H9 (cell line): ENCODE measurements around the gene BFSP1. TPM values are rescaled to one million over a fixed set of nuclear protein-coding genes. Genes with fewer than 3 reads are reported as not detected.

Source experiments
- DNase-seq: peaks from one replicate; pipeline ENCODE4 v3.0.0-alpha.2; 2017
- H2AFZ ChIP-seq: one replicate; pipeline ENCODE4 v1.6.1; 2013; ENCODE audit warnings: mild to moderate bottlenecking, low read length, control low read depth, moderate library complexity
- H2AK5ac ChIP-seq: 2 replicates; pipeline ENCODE4 v1.6.1; 2013; ENCODE audit warnings: low read length, control low read depth, mixed read lengths; ENCODE audit not compliant: insufficient read length
- H2BK120ac ChIP-seq: one replicate; pipeline ENCODE4 v1.6.1; 2013; ENCODE audit warnings: low read depth, mild to moderate bottlenecking, low read length, control low read depth, inconsistent platforms; ENCODE audit not compliant: poor library complexity, severe bottlenecking
- H2BK12ac ChIP-seq: 2 replicates; pipeline ENCODE4 v1.6.1; 2013; ENCODE audit warnings: low read length, control low read depth, mixed read lengths, low read depth; ENCODE audit not compliant: insufficient read length
- H2BK15ac ChIP-seq: 2 replicates; pipeline ENCODE4 v1.6.1; 2013; ENCODE audit warnings: low read depth, low read length, control low read depth
- H2BK20ac ChIP-seq: one replicate; pipeline ENCODE4 v1.6.1; 2013; ENCODE audit warnings: low read depth, mild to moderate bottlenecking, low read length, control low read depth, inconsistent platforms; ENCODE audit not compliant: poor library complexity, severe bottlenecking
- H2BK5ac ChIP-seq: 2 replicates; pipeline ENCODE4 v1.6.1; 2013; ENCODE audit warnings: low read length, control low read depth, mixed read lengths; ENCODE audit not compliant: insufficient read length
- H3K14ac ChIP-seq: 2 replicates; pipeline ENCODE4 v1.6.1; 2013; ENCODE audit warnings: low read length, control low read depth; ENCODE audit not compliant: insufficient read depth
- H3K18ac ChIP-seq: 2 replicates; pipeline ENCODE4 v1.6.1; 2013; ENCODE audit warnings: low read depth, mild to moderate bottlenecking, mixed read lengths, low read length, control low read depth; ENCODE audit not compliant: insufficient read length
- H3K23ac ChIP-seq: 2 replicates; pipeline ENCODE4 v1.6.1; 2013; ENCODE audit warnings: low read length, control low read depth, mixed read lengths, low read depth; ENCODE audit not compliant: insufficient read length
- H3K23me2 ChIP-seq: 2 replicates; pipeline ENCODE4 v1.6.1; 2013; ENCODE audit warnings: low read depth, mild to moderate bottlenecking, mixed read lengths, low read length, control low read depth; ENCODE audit not compliant: insufficient read length, poor library complexity, severe bottlenecking
- H3K27ac ChIP-seq: 2 replicates; pipeline ENCODE4 v1.5.1; 2013; ENCODE audit warnings: low read length, control low read depth, mixed read lengths, low read depth; ENCODE audit not compliant: insufficient read length
- H3K27me3 ChIP-seq: 2 replicates; pipeline ENCODE4 v1.6.1; 2013; ENCODE audit warnings: low read length, control low read depth, inconsistent platforms; ENCODE audit not compliant: insufficient read depth
- H3K4ac ChIP-seq: 2 replicates; pipeline ENCODE4 v1.6.1; 2013; ENCODE audit warnings: low read depth, mild to moderate bottlenecking, control low read depth, inconsistent platforms, low read length, moderate library complexity
- H3K4me1 ChIP-seq: 2 replicates; pipeline ENCODE4 v1.6.1; 2013; ENCODE audit warnings: low read length, control low read depth, inconsistent platforms; ENCODE audit not compliant: insufficient read depth
- H3K4me2 ChIP-seq: 2 replicates; pipeline ENCODE4 v1.6.1; 2013; ENCODE audit warnings: low read length, control low read depth, mixed read lengths; ENCODE audit not compliant: insufficient read length, insufficient read depth
- H3K56ac ChIP-seq: 2 replicates; pipeline ENCODE4 v1.6.1; 2013; ENCODE audit warnings: low read depth, mild to moderate bottlenecking, mixed read lengths, low read length, control low read depth; ENCODE audit not compliant: insufficient read length
- H3K79me1 ChIP-seq: 2 replicates; pipeline ENCODE4 v1.6.1; 2013; ENCODE audit warnings: low read depth, mild to moderate bottlenecking, moderate library complexity, low read length, control low read depth, inconsistent platforms; ENCODE audit not compliant: insufficient read depth, poor library complexity, severe bottlenecking
- H3K79me2 ChIP-seq: 2 replicates; pipeline ENCODE4 v1.6.1; 2013; ENCODE audit warnings: low read length, control low read depth, inconsistent platforms; ENCODE audit not compliant: insufficient read depth
- H3K9ac ChIP-seq: 2 replicates; pipeline ENCODE4 v1.6.1; 2013; ENCODE audit warnings: low read length, control low read depth, mixed read lengths; ENCODE audit not compliant: insufficient read length; ENCODE audit errors: extremely low read depth
- H3K9me3 ChIP-seq: one replicate; pipeline ENCODE4 v1.6.1; 2013; ENCODE audit warnings: low read depth, low read length, inconsistent platforms; ENCODE audit not compliant: control insufficient read depth
- H3T11ph ChIP-seq: one replicate; pipeline ENCODE4 v1.6.1; 2013; ENCODE audit warnings: mild to moderate bottlenecking, low read length, control low read depth, inconsistent platforms
- H4K20me1 ChIP-seq: one replicate; pipeline ENCODE4 v1.6.1; 2013; ENCODE audit not compliant: control insufficient read depth, insufficient read length, insufficient read depth
- H4K5ac ChIP-seq: 2 replicates; pipeline ENCODE4 v1.6.1; 2013; ENCODE audit warnings: low read depth, mild to moderate bottlenecking, mixed read lengths, low read length, control low read depth; ENCODE audit not compliant: insufficient read length
- H4K8ac ChIP-seq: replicated peaks from 2 replicates; pipeline ENCODE4 v1.6.1; 2013; ENCODE audit warnings: low read length, control low read depth, mixed read lengths, low read depth; ENCODE audit not compliant: insufficient read length
- H4K91ac ChIP-seq: 2 replicates; pipeline ENCODE4 v1.6.1; 2013; ENCODE audit warnings: low read depth, mild to moderate bottlenecking, moderate library complexity, mixed read lengths, low read length, control low read depth; ENCODE audit not compliant: insufficient read length
- H3K27ac Mint-ChIP-seq, 3 experiments: 2 replicates in 2 of 3; 3 replicates in 1 of 3; pipeline ENCODE4 v1.8.0; 2020 to 2021; ENCODE audit warnings: mixed read lengths in 3 of 3, mild to moderate bottlenecking in 1 of 3, moderate library complexity in 1 of 3
- H3K27me3 Mint-ChIP-seq: 2 replicates; pipeline ENCODE4 v1.8.0; 2021; ENCODE audit warnings: low read depth, mild to moderate bottlenecking, moderate library complexity, mixed read lengths
- H3K36me3 Mint-ChIP-seq, 3 experiments: 2 replicates in 2 of 3; 3 replicates in 1 of 3; pipeline ENCODE4 v1.8.0; 2020 to 2021; ENCODE audit warnings: low read depth in 3 of 3, mixed read lengths in 3 of 3; ENCODE audit not compliant: insufficient read depth in 1 of 3
- H3K4me1 Mint-ChIP-seq, 2 experiments: 2 replicates each; pipeline ENCODE4 v1.8.0; 2020; ENCODE audit warnings: mixed read lengths in 2 of 2
- H3K4me3 Mint-ChIP-seq, 2 experiments: 2 replicates in 1 of 2; 3 replicates in 1 of 2; pipeline ENCODE4 v1.8.0; 2020 to 2021; ENCODE audit warnings: mild to moderate bottlenecking in 2 of 2, mixed read lengths in 2 of 2, moderate library complexity in 1 of 2
- H3K9me3 Mint-ChIP-seq, 2 experiments: 2 replicates in 1 of 2; 3 replicates in 1 of 2; pipeline ENCODE4 v1.8.0; 2020; ENCODE audit warnings: mild to moderate bottlenecking in 2 of 2, mixed read lengths in 2 of 2, moderate library complexity in 1 of 2
- CTCF ChIP-seq: fragments of 200-600 bp; sonication (generic); conservative IDR thresholded peaks from 3 replicates; pipeline ENCODE4 v1.8.0; 2021; ENCODE audit warnings: antibody characterized with exemption, mild to moderate bottlenecking
- WGBS: extraction: QIAGEN DNeasy Blood & Tissue Kit; methylation state at CpG from one replicate; pipeline ENCODE4 v1.1.7; 2013; ENCODE audit warnings: missing lambda C conversion rate, low lambda C conversion rate, mixed read lengths; ENCODE audit not compliant: insufficient read length; ENCODE audit errors: extremely low coverage; 5-methylcytosine and 5-hydroxymethylcytosine counted together
- total RNA-seq: library from RNA; stranded (reverse); gene quantifications from 2 replicates; pipeline ENCODE4 v1.2.1, GENCODE V29; 2021

Gene BFSP1
- total RNA-seq, 1 experiment from 2014 or later, result 9.4 TPM

DNA sequence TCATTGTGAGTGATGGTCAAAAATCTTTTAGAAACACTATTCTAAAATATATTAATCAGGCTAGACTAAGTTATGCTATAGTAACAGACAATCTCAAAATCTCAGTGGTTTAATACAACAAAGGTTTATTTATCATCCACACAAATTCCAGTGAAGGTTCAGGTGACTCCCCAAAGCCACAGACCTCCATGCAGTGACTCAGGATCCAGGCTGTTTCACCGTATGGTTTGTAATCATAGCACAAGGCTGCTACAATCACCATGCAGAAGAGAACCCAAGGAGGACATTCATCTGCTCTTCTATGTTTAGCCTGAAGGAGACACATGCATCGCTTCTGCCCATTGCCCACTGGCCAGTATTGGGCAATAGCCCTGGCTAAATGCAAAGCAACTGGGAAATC lies 46.2 kb downstream of the BFSP1 start:
- no peaks in the 10 kb centered on the region for H4K20me1 ChIP-seq
- no peaks in the 10 kb centered on the region for H3K79me2 ChIP-seq
- H4K8ac ChIP-seq, result no peak overlapping the region
- H3K4me3 Mint-ChIP-seq, result no peak overlapping the region
- no peaks in the 10 kb centered on the region; a peak in 1 of 4 replicates for H3K4me1 Mint-ChIP-seq
- no peak for TF ChIP-seq CTCF
- no peaks in the 10 kb centered on the region for H3K27me3 ChIP-seq
- H4K91ac ChIP-seq, result no peak overlapping the region
- no peaks in the 10 kb centered on the region for H3K9me3 Mint-ChIP-seq
- no peak overlapping the region for H2AFZ ChIP-seq
- no peak overlapping the region for H4K5ac ChIP-seq
- no peak overlapping the region for H3T11ph ChIP-seq
- DNase-seq, result no peak
- H3K79me1 ChIP-seq, result no peaks in the 10 kb centered on the region
- no peak overlapping the region for H3K4me2 ChIP-seq
- no peak overlapping the region for H2BK12ac ChIP-seq
- no peaks in the 10 kb centered on the region for H3K4me1 ChIP-seq
- no CpG with 5 or more reads among the region's 2 CpGs for WGBS
- no peak overlapping the region for H3K4ac ChIP-seq
- no peak overlapping the region for H3K14ac ChIP-seq
- H3K23ac ChIP-seq, result no peak overlapping the region
- no peaks in the 10 kb centered on the region for H3K9me3 ChIP-seq
- H3K56ac ChIP-seq, result no peak overlapping the region
- H3K18ac ChIP-seq, result no peak overlapping the region
- H2BK15ac ChIP-seq, result no peak overlapping the region
- no peak overlapping the region for H3K27ac Mint-ChIP-seq
- no peak overlapping the region for H3K9ac ChIP-seq
- H3K27me3 Mint-ChIP-seq, result peaks cover 6% of the 10 kb centered on the region; the same call in 1 of the 2 replicates
- no peak overlapping the region for H2BK20ac ChIP-seq
- H3K36me3 Mint-ChIP-seq, result no peaks in the 10 kb centered on the region
- no peak overlapping the region for H2AK5ac ChIP-seq
- H2BK120ac ChIP-seq, result no peak overlapping the region
- no peak overlapping the region for H2BK5ac ChIP-seq
- no peaks in the 10 kb centered on the region for H3K23me2 ChIP-seq
- H3K27ac ChIP-seq, result no peak overlapping the region
